ENCODE data around the gene SCLY.

SCLY gene

DNA sequence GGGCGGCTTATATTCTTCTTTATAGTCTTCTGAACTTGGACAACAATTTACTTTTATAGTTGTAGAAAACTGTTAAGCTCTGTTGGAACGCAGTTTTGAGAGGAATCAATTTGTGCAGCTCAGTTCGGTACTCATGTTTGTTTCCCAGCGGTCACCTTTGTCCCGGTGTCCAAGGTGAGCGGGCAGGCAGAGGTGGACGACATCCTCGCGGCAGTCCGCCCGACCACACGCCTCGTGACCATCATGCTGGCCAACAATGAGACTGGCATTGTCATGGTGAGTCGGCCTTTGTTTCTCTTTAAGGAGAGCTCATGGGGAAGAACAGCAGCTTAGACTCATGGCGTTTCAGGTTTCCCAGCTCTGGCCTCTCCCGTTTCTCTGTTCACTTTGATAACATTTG, 20.8 kb downstream of the SCLY start:
- FAIRE-seq (no peak), DNase-seq (ENCODE audit: insufficient read length, low spot score) (no peak)
- TF ChIP-seq SPI1 (IDR thresholded peaks at IDR 0.05; ENCODE audit: low read depth, low read length) (no peak), POLR2AphosphoS5 (IDR thresholded peaks at IDR 0.05; ENCODE audit: low read depth, low read length) (no peak), POLR2A (IDR thresholded peaks at IDR 0.05; ENCODE audit: low read depth, low read length) (no peak), POU2F2 (IDR thresholded peaks at IDR 0.05; ENCODE audit: low read depth, low read length) (no peak), PAX5 (IDR thresholded peaks at IDR 0.05; ENCODE audit: insufficient read depth, low read length, severe bottlenecking) (no peak), TAF1 (IDR thresholded peaks at IDR 0.05; ENCODE audit: low read depth, low read length) (no peak)

DNA sequence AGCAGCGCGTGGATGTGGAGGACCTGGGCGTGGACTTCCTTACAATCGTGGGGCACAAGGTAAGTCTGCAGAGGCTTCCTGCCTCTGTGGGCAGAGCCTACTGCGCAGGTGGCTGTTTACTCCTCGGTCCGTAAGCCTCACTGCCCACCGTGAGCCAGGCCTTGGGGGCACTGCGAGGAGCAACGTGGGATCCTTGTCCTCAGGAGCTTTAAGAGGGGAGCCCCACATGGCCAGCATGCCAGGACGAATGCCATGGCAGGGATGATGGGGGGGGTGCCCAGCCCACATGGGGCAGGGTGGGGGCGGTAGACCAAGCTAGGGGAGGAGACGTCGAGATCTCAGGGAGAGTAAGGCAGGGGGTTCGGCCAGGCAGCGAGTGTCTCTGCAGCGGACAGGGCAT, 21.4 kb downstream of the SCLY start:
- no peak for DNase-seq (ENCODE audit: insufficient read length, low spot score)
- no peak for TF ChIP-seq POU2F2 (IDR thresholded peaks at IDR 0.05; ENCODE audit: low read depth, low read length)
- no peak for TF ChIP-seq POLR2A (IDR thresholded peaks at IDR 0.05; ENCODE audit: low read depth, low read length)
- TF ChIP-seq PAX5 (IDR thresholded peaks at IDR 0.05; ENCODE audit: insufficient read depth, low read length, severe bottlenecking) = no peak
- TF ChIP-seq TAF1 (IDR thresholded peaks at IDR 0.05; ENCODE audit: low read depth, low read length) = no peak
- no peak for TF ChIP-seq SPI1 (IDR thresholded peaks at IDR 0.05; ENCODE audit: low read depth, low read length)
- TF ChIP-seq POLR2AphosphoS5 (IDR thresholded peaks at IDR 0.05; ENCODE audit: low read depth, low read length) = no peak
- FAIRE-seq = no peak

DNA sequence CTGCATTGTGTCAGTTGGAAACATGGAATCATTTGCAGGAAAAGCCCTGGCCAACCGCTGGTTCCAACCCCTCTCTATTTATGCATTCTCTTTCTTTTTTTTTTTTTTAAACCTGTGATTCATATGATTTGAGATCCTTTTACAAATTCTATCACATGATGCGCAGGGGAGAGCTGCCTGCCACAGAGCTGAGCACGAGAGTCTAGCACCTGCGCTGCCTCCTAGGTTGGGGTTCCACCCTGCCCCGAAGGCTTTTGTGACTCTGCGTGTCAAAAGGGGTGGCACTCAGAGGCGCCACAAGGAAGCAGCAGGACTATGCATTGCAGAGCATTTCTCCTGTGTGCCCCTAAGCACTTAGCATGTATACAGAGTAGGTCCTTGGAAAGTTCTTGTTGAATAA, 22.0 kb downstream of the SCLY start:
- TF ChIP-seq POU2F2 (IDR thresholded peaks at IDR 0.05; ENCODE audit: low read depth, low read length) (no peak), POLR2A (IDR thresholded peaks at IDR 0.05; ENCODE audit: low read depth, low read length) (no peak), TAF1 (IDR thresholded peaks at IDR 0.05; ENCODE audit: low read depth, low read length) (no peak), POLR2AphosphoS5 (IDR thresholded peaks at IDR 0.05; ENCODE audit: low read depth, low read length) (no peak), SPI1 (IDR thresholded peaks at IDR 0.05; ENCODE audit: low read depth, low read length) (no peak), PAX5 (IDR thresholded peaks at IDR 0.05; ENCODE audit: insufficient read depth, low read length, severe bottlenecking) (no peak)
- DNase-seq (ENCODE audit: insufficient read length, low spot score) = no peak
- FAIRE-seq = no peak

DNA sequence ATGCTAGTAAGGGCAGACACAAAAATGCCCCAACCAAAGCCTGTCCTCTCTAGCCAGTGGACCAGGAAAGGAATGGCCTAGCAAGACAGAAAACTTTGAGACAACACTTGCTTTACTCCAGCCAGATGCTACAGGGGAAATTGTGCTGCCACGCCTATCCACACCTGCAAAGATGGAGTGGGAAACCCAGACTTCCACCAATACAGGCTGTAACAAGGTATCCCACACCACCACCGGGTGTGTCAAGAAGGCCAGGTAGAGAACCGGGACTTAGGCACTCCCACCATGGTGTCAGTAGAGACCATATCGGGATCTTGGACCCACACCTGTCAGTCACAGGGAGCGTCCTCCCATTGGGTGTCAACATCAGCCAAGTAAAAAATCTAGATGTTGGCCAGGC, 23.1 kb downstream of the SCLY start:
- TF ChIP-seq POU2F2 (IDR thresholded peaks at IDR 0.05; ENCODE audit: low read depth, low read length) (no peak), POLR2A (IDR thresholded peaks at IDR 0.05; ENCODE audit: low read depth, low read length) (no peak), TAF1 (IDR thresholded peaks at IDR 0.05; ENCODE audit: low read depth, low read length) (no peak), SPI1 (IDR thresholded peaks at IDR 0.05; ENCODE audit: low read depth, low read length) (no peak), PAX5 (IDR thresholded peaks at IDR 0.05; ENCODE audit: insufficient read depth, low read length, severe bottlenecking) (no peak), POLR2AphosphoS5 (IDR thresholded peaks at IDR 0.05; ENCODE audit: low read depth, low read length) (no peak)

DNA sequence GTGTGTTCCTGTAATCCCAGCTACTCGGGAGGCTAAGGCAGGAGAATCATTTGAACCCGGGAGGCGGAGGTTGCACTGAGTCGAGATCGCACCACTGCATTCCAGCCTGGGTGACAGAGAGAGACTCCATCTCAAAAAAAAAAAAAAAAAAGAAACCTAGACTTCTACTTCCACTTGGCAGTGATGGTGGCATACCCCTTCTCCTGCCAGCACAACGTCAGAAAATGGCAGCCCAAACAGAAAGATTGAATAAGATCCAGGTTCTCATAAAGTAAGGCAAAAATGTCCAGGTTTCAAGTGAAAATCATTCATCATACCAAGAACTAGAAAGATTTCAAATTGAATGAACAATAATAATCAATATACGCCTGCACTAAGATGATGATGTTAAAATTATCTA, 24.0 kb downstream of the SCLY start:
- DNase-seq (ENCODE audit: insufficient read length, low spot score) = no peak
- no peak for FAIRE-seq

More for the DNA sequence above, 23.1 kb downstream of the SCLY start:
- no peak for FAIRE-seq
- no peak for DNase-seq (ENCODE audit: insufficient read length, low spot score)

DNA sequence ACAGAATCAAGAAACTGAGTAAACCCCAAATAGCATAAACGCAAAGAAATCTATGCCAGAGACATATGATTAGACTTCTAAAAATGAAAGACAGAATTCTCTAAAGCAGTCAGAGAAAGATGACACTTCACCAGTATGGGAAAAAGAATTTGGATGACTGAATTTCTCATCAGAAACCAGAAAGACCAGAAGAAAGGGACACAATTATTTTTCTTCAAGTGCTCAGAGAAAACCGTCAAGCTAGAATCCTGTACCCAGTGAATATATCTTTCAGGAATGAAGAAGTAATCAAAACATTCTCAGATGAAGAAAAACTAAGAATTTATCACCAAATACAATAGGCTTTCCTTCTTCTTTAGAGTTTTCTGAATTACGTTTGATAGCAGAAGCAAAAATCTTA, 25.1 kb downstream of the SCLY start:
- DNase-seq (ENCODE audit: insufficient read length, low spot score) = no peak
- TF ChIP-seq TAF1 (IDR thresholded peaks at IDR 0.05; ENCODE audit: low read depth, low read length) = no peak
- no peak for TF ChIP-seq POLR2A (IDR thresholded peaks at IDR 0.05; ENCODE audit: low read depth, low read length)
- TF ChIP-seq SPI1 (IDR thresholded peaks at IDR 0.05; ENCODE audit: low read depth, low read length) = no peak
- no peak for TF ChIP-seq POU2F2 (IDR thresholded peaks at IDR 0.05; ENCODE audit: low read depth, low read length)
- no peak for TF ChIP-seq PAX5 (IDR thresholded peaks at IDR 0.05; ENCODE audit: insufficient read depth, low read length, severe bottlenecking)
- TF ChIP-seq POLR2AphosphoS5 (IDR thresholded peaks at IDR 0.05; ENCODE audit: low read depth, low read length) = no peak
- no peak for FAIRE-seq

More for the DNA sequence above, 24.0 kb downstream of the SCLY start:
- TF ChIP-seq POU2F2 (IDR thresholded peaks at IDR 0.05; ENCODE audit: low read depth, low read length) = no peak
- TF ChIP-seq POLR2AphosphoS5 (IDR thresholded peaks at IDR 0.05; ENCODE audit: low read depth, low read length) = no peak
- TF ChIP-seq PAX5 (IDR thresholded peaks at IDR 0.05; ENCODE audit: insufficient read depth, low read length, severe bottlenecking) = no peak
- TF ChIP-seq TAF1 (IDR thresholded peaks at IDR 0.05; ENCODE audit: low read depth, low read length) = no peak
- no peak for TF ChIP-seq SPI1 (IDR thresholded peaks at IDR 0.05; ENCODE audit: low read depth, low read length)
- TF ChIP-seq POLR2A (IDR thresholded peaks at IDR 0.05; ENCODE audit: low read depth, low read length) = no peak

DNA sequence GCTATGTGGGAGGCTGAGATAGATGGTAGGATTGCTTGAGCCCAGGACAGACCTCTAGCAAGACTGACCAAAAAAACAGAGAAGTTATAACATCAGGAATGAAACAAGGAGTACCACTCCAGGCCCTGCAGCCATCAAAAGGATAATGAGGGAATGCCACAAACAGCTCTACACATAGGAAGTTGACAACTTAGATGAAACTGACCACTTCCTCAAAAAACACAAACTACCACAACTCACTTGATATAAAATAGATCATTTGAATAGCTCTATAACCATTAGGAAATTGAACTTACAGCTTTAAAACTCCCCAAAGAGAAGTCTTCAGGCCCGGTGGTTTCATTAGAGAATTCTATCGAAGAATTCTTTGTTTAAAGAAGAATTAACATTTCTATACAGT, 26.4 kb downstream of the SCLY start:
- DNase-seq (ENCODE audit: insufficient read length, low spot score) (no peak), FAIRE-seq (no peak)
- TF ChIP-seq POLR2AphosphoS5 (IDR thresholded peaks at IDR 0.05; ENCODE audit: low read depth, low read length) = no peak
- no peak for TF ChIP-seq POU2F2 (IDR thresholded peaks at IDR 0.05; ENCODE audit: low read depth, low read length)
- peak; percentile 91 for TF ChIP-seq SPI1 (IDR thresholded peaks at IDR 0.05; ENCODE audit: low read depth, low read length)

DNA sequence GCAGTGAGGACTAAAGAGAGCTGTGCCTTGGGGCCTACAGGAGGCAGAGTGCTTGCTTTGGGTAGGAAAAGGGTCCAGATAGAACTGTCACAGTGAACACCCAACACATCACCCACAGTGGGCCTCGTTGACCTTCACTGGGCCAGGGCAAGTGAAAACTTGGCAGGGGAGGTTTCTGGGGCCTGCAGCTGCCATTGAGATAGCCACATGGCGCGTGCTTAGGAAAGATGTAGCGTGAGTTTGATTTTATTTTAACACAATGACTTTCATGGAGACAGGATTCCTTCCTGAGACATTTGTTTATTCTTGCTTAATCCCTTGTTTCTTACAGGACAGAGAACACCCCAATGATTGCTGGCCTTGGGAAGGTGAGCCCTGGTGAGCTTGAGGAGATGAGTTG, 30.1 kb downstream of the SCLY start:
- TF ChIP-seq PAX5 (IDR thresholded peaks at IDR 0.05; ENCODE audit: insufficient read depth, low read length, severe bottlenecking) (no peak), SPI1 (IDR thresholded peaks at IDR 0.05; ENCODE audit: low read depth, low read length) (no peak), POLR2A (IDR thresholded peaks at IDR 0.05; ENCODE audit: low read depth, low read length) (no peak), POU2F2 (IDR thresholded peaks at IDR 0.05; ENCODE audit: low read depth, low read length) (no peak), TAF1 (IDR thresholded peaks at IDR 0.05; ENCODE audit: low read depth, low read length) (no peak), POLR2AphosphoS5 (IDR thresholded peaks at IDR 0.05; ENCODE audit: low read depth, low read length) (no peak)
- DNase-seq (ENCODE audit: insufficient read length, low spot score) = no peak
- no peak for FAIRE-seq

DNA sequence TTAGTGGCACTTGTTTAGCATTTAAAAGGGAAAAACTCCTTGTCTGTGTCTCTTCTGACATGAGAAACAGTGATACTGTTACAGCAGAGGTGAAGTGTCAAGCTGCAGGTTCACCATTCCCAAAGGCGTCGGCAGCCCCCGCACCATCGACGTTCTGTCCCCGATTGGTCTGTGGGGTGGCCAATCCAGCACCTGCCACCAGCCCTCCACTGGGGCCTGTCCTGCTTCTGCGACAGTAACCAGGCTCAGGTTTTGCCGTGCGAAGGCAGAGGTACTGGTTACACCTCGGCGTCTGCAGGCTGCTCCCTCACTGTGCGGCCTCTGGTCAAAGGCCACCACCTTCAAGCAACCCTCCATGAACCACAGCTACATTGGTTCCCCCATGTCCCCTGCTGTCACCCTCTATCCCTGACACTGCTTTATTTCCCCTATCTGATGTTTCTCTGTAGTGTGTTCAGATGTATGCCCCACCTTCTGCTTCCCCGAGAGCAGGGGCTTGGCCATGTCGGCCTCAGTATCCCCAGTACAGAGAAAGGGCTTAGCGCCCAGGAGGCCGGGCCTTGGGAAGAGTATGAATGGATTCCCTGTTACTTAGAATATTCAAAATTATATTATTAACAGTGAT, 30.7 kb downstream of the SCLY start:
- FAIRE-seq (no peak), DNase-seq (ENCODE audit: insufficient read length, low spot score) (no peak)
- TF ChIP-seq POLR2AphosphoS5 (IDR thresholded peaks at IDR 0.05; ENCODE audit: low read depth, low read length) (no peak), TAF1 (IDR thresholded peaks at IDR 0.05; ENCODE audit: low read depth, low read length) (no peak), PAX5 (IDR thresholded peaks at IDR 0.05; ENCODE audit: insufficient read depth, low read length, severe bottlenecking) (no peak), SPI1 (IDR thresholded peaks at IDR 0.05; ENCODE audit: low read depth, low read length) (no peak)

DNA sequence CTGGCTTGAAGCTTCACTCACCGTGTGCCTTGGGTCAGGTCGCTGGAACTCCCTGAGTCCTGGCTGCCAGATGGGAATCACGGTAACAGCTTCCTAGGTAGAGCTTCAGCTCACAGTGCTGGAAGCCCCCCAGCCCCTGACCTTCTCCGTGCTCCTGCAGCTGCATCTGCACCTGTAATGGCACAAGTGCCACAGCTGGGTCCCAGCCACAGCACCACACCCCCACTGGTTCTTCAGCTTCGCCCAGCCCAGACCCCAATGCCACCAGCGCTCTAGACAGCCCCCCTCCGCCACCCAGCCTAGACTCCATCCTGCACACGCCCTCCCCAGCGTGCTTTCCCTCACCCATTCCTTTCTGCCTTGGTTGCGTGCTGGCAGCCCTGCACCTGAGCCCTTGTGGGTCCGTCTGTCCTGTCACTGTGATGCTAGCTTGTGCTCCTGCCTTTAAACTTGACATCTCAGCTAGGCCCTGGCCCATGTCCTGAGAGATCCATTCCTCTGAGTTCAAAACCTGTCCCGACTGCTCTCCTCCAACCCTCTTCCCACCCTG, 31.8 kb downstream of the SCLY start:
- TF ChIP-seq POU2F2 (IDR thresholded peaks at IDR 0.05; ENCODE audit: low read depth, low read length) (no peak), SPI1 (IDR thresholded peaks at IDR 0.05; ENCODE audit: low read depth, low read length) (no peak), PAX5 (IDR thresholded peaks at IDR 0.05; ENCODE audit: insufficient read depth, low read length, severe bottlenecking) (no peak), TAF1 (IDR thresholded peaks at IDR 0.05; ENCODE audit: low read depth, low read length) (no peak), POLR2AphosphoS5 (IDR thresholded peaks at IDR 0.05; ENCODE audit: low read depth, low read length) (no peak), POLR2A (IDR thresholded peaks at IDR 0.05; ENCODE audit: low read depth, low read length) (no peak)
- no peak for FAIRE-seq
- no peak for DNase-seq (ENCODE audit: insufficient read length, low spot score)
